Left ventricle myocardium inferior (tissue), 1 donor: ENCODE data around the gene EMILIN2. TPM values are rescaled to one million over a fixed set of nuclear protein-coding genes. Genes with fewer than 3 reads are reported as not detected.

Experiments
- DNase-seq: peaks from one replicate; pipeline ENCODE4 v3.0.0-alpha.2; 2020
- H3K27ac ChIP-seq: fragments of 200-600 bp; replicated peaks from 2 replicates; pipeline ENCODE4 v1.8.0; 2021
- H3K27me3 ChIP-seq: fragments of 200-600 bp; 2 replicates; pipeline ENCODE4 v1.8.0; 2021; ENCODE audit warnings: low read depth
- H3K36me3 ChIP-seq: fragments of 200-600 bp; 2 replicates; pipeline ENCODE4 v1.8.0; 2021
- H3K4me1 ChIP-seq: fragments of 200-600 bp; 2 replicates; pipeline ENCODE4 v1.8.0; 2021
- H3K4me3 ChIP-seq: fragments of 200-600 bp; 2 replicates; pipeline ENCODE4 v1.8.0; 2021; ENCODE audit warnings: mild to moderate bottlenecking, moderate library complexity
- H3K9me3 ChIP-seq: fragments of 200-600 bp; replicated peaks from 2 replicates; pipeline ENCODE4 v1.8.0; 2021
- intact Hi-C: fragments of 100-400 bp; cut with micrococcal nuclease; formaldehyde crosslinking; loops from one replicate; pipeline ENCODE4 v1.11.0; 2022
- total RNA-seq: library from RNA; stranded (reverse); fragmentation: NEBNext Ultra II Directional; extraction: Animal tissue kit (Norgen Biotek cat#: 25700); gene quantifications from one replicate; pipeline ENCODE4 v1.2.1, GENCODE V29; 2021
- TF ChIP-seq, protein P1 (sequence below): fragments of 200-600 bp; IDR thresholded peaks from 2 replicates; pipeline ENCODE4 v1.8.0; 2021; ENCODE audit warnings: antibody characterized with exemption, mild to moderate bottlenecking, borderline replicate concordance
- donor health status: DM: no; HTN: yes; CAD: no; lungs with severe emphysema.

The EMILIN2 gene
- total RNA-seq, 1 donor from 2014 or later = 12.4 TPM

DNA sequence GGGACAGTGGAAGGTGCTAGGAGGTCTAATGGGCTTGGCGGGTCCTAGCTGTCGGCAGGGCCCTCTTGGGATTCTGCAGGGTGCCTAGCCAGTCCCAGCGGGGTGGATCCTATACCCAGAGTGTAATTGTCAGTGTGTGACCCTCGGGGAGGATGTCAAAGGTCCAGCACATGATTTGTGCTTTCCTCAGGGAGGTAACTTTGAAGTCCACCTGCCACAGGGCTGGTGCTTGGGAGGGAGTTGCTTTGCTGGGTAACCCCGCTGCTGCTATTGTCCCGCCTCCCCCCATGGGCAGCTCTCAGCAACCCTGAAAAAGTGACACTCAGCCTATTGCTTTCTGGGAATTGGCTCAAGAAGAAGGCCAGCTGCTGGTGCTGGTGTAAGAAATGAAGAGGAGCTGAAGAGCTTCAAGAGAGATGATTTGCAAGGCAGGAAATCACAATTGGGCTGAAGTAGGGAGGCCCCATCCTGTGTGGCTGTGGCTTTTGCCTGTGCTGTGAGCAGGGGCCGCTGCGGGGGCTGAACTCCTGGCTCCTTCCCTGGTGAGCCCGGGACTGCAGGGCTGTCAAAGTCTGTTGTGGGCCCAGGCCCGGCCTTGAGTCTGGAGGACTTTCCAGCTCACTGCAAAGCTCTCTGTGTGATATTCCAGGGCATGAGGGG lies 36.4 kb downstream of the EMILIN2 start:
- Histone ChIP-seq H3K9me3 (peaks cover 5% of the 10 kb centered on the region), H3K4me1 (peaks cover 32% of the 10 kb centered on the region), H3K27ac (no peak overlapping the region), H3K36me3 (no peaks in the 10 kb centered on the region), H3K27me3 (no peaks in the 10 kb centered on the region), H3K4me3 (no peak overlapping the region)
- TF ChIP-seq, protein P1, sequence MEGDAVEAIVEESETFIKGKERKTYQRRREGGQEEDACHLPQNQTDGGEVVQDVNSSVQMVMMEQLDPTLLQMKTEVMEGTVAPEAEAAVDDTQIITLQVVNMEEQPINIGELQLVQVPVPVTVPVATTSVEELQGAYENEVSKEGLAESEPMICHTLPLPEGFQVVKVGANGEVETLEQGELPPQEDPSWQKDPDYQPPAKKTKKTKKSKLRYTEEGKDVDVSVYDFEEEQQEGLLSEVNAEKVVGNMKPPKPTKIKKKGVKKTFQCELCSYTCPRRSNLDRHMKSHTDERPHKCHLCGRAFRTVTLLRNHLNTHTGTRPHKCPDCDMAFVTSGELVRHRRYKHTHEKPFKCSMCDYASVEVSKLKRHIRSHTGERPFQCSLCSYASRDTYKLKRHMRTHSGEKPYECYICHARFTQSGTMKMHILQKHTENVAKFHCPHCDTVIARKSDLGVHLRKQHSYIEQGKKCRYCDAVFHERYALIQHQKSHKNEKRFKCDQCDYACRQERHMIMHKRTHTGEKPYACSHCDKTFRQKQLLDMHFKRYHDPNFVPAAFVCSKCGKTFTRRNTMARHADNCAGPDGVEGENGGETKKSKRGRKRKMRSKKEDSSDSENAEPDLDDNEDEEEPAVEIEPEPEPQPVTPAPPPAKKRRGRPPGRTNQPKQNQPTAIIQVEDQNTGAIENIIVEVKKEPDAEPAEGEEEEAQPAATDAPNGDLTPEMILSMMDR = no peak
- intact Hi-C loops = no loop called here
- no peak for DNase-seq

DNA sequence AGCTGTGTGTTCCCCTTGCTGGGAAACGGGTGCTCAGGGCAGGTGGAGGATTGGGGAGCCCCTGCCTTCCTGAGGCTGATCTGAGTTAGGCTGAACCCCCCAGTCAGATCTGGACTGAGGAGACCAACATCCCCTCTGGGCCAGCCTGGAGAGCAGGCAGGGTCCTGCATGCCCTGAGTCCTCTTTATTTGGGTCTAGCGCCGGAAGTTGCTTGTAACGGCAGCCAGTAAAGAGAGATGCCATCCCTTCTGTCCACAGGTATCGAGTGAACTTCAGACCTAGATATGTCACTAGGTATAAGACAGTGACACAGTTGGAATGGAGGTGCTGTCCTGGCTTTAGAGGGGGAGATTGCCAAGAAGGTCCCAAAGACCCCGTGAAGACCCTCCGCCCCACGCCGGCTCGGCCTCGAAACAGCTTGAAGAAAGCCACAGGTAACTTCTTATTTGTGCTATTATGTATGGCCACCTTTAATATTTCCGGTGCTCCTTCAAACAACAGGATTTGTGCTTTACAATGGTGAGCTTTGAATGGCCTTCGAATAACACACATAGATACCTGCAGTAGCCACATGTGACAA lies 38.0 kb downstream of the EMILIN2 start:
- Histone ChIP-seq H3K27ac (no peak overlapping the region), H3K9me3 (peaks cover 5% of the 10 kb centered on the region), H3K36me3 (no peaks in the 10 kb centered on the region), H3K4me1 (peaks cover 32% of the 10 kb centered on the region), H3K27me3 (no peaks in the 10 kb centered on the region), H3K4me3 (no peak overlapping the region)
- TF ChIP-seq, protein P1 = no peak
- no peak for DNase-seq
- intact Hi-C loops = no loop called here

DNA sequence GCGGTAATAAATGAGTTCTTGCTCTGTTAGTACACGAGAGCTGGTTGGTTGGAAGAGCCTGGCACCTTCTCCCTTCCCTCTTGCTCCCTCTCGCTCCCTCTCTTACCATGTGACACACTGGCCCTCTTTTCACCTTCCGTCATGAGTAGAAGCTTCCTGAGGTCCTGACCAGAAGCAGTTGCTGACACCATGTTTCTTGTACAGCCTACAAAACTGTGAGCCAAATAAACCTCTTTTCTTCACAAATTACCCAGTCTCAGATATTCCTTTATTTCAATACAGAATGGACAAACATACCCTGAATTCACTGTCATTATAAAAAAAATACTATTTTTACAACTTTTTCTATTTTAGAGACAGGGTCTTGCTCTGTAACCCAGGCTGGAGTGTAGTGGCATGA lies 40.7 kb downstream of the EMILIN2 start:
- Histone ChIP-seq H3K4me3 (no peak overlapping the region), H3K9me3 (peaks cover 5% of the 10 kb centered on the region), H3K27me3 (no peaks in the 10 kb centered on the region), H3K36me3 (no peaks in the 10 kb centered on the region), H3K27ac (no peak overlapping the region), H3K4me1 (peaks cover 13% of the 10 kb centered on the region)
- DNase-seq = no peak
- TF ChIP-seq, protein P1 = no peak
- intact Hi-C loops = no loop called here

DNA sequence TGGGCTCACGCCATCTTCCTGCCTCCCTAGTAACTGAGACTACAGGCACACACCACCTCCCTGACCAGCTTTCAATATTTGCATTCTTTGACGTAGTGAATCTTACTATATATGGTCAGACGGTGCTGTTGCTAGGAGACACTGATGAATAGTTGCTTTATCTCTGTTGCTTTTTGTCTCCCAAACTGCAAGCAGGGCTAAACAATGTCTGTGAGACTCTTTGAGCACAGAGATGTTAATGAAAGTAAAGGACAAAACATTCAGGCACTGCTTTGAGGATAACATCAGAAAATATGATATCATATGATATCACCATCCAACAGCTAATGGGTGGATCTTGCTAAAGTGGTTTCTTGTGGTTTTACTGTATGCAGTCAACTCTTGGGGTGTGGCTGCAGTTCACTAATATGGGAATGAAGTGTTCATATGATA lies 43.0 kb downstream of the EMILIN2 start:
- intact Hi-C loops = no loop called here

DNA sequence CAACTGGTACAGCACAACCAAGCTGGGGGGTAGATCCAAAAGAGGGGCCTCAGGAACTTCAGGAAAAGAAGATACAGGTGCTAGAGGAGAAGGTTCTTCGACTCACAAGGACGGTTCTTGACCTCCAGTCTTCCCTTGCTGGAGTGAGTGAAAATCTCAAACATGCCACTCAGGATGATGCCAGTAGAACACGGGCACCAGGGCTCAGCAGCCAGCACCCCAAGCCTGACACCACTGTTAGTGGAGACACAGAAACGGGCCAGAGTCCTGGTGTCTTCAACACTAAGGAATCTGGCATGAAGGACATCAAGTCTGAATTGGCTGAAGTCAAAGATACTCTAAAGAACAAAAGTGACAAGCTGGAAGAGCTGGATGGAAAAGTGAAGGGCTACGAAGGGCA lies 43.8 kb downstream of the EMILIN2 start:
- H3K4me3 ChIP-seq = no peak overlapping the region
- intact Hi-C loops = no loop called here
- no peaks in the 10 kb centered on the region for H3K36me3 ChIP-seq
- H3K4me1 ChIP-seq = peaks cover 30% of the 10 kb centered on the region
- no peaks in the 10 kb centered on the region for H3K27me3 ChIP-seq
- TF ChIP-seq, protein P1 = no peak
- H3K27ac ChIP-seq = no peak overlapping the region
- peaks cover 9% of the 10 kb centered on the region for H3K9me3 ChIP-seq
- DNase-seq = no peak

More for the DNA sequence above, 43.0 kb downstream of the EMILIN2 start:
- Histone ChIP-seq H3K4me3 (no peak overlapping the region), H3K4me1 (peaks cover 25% of the 10 kb centered on the region), H3K9me3 (peaks cover 5% of the 10 kb centered on the region), H3K27ac (no peak overlapping the region), H3K27me3 (no peaks in the 10 kb centered on the region), H3K36me3 (no peaks in the 10 kb centered on the region)
- DNase-seq = no peak
- TF ChIP-seq, protein P1 = no peak
